ENCODE results near the gene PITPNM2. TPM values are rescaled to one million over a fixed set of nuclear protein-coding genes. Genes with fewer than 3 reads are reported as not detected.

Gene PITPNM2
- polyA plus RNA-seq, 1 donor from 2014 or later, result 0.82 TPM

- no peaks in the 10 kb centered on the region for H3K9me3 ChIP-seq (ENCODE audit: low read length)
- H3K9ac ChIP-seq (ENCODE audit: low read length), result no peak overlapping the region
- peak overlapping the region; percentile 49 for H3K27ac ChIP-seq (ENCODE audit: low read length)
- H4K20me1 ChIP-seq (ENCODE audit: insufficient read depth), result no peaks in the 10 kb centered on the region
- H3K79me2 ChIP-seq (replicated peaks; ENCODE audit: insufficient read depth, low read length), result no peaks in the 10 kb centered on the region
- no peak for TF ChIP-seq RAD21 (conservative IDR thresholded peaks at IDR 0.05)
- no peaks in the 10 kb centered on the region for H3K36me3 ChIP-seq (ENCODE audit: insufficient read depth, low read length)
- no peaks in the 10 kb centered on the region for H3K27me3 ChIP-seq (ENCODE audit: insufficient read depth, low read depth, low read length)
- H3K9me2 ChIP-seq (ENCODE audit: insufficient read depth, low read length), result no peaks in the 10 kb centered on the region
- H3K4me2 ChIP-seq (ENCODE audit: low read length), result no peak overlapping the region
- no peak overlapping the region for H3K4me3 ChIP-seq (ENCODE audit: low read length)
- H3F3A ChIP-seq (ENCODE audit: insufficient read depth, low read length, poor library complexity, severe bottlenecking), result no peaks in the 10 kb centered on the region
- H2AFZ ChIP-seq (ENCODE audit: low read depth, low read length), result no peak overlapping the region
Measured at GRCh38 chr12:123102781-123103503, 47.9 kb downstream of the PITPNM2 start.

GRCh38 chr12:123102366-123102765, 48.5 kb downstream of the PITPNM2 start:
- Histone ChIP-seq H3K4me3 (ENCODE audit: low read length) (no peak overlapping the region), H3K27ac (ENCODE audit: low read length) (peak overlapping the region; percentile 49), H3K79me2 (replicated peaks; ENCODE audit: insufficient read depth, low read length) (no peaks in the 10 kb centered on the region), H2AFZ (ENCODE audit: low read depth, low read length) (no peak overlapping the region), H3K4me2 (ENCODE audit: low read length) (no peak overlapping the region), H3K9ac (ENCODE audit: low read length) (no peak overlapping the region), H3K9me3 (ENCODE audit: low read length) (no peaks in the 10 kb centered on the region), H3K27me3 (ENCODE audit: insufficient read depth, low read depth, low read length) (no peaks in the 10 kb centered on the region), H3F3A (ENCODE audit: insufficient read depth, low read length, poor library complexity, severe bottlenecking) (no peaks in the 10 kb centered on the region), H3K9me2 (ENCODE audit: insufficient read depth, low read length) (no peaks in the 10 kb centered on the region), H3K36me3 (ENCODE audit: insufficient read depth, low read length) (no peaks in the 10 kb centered on the region), H4K20me1 (ENCODE audit: insufficient read depth) (no peaks in the 10 kb centered on the region)
- no peak for TF ChIP-seq TAF1 (IDR thresholded peaks at IDR 0.05; ENCODE audit: low read depth)
- no peak for TF ChIP-seq CTCF (IDR thresholded peaks at IDR 0.05; ENCODE audit: poor library complexity, severe bottlenecking)
- peak; percentile 1 for TF ChIP-seq MXI1 (conservative IDR thresholded peaks at IDR 0.05; ENCODE audit: poor library complexity, severe bottlenecking)

- H3F3A ChIP-seq (ENCODE audit: insufficient read depth, low read length, poor library complexity, severe bottlenecking), result no peaks in the 10 kb centered on the region
- no peaks in the 10 kb centered on the region for H3K79me2 ChIP-seq (replicated peaks; ENCODE audit: insufficient read depth, low read length)
- H3K9me2 ChIP-seq (ENCODE audit: insufficient read depth, low read length), result no peaks in the 10 kb centered on the region
- H3K27ac ChIP-seq (ENCODE audit: low read length), result no peak overlapping the region
- H3K9me3 ChIP-seq (ENCODE audit: low read length), result no peaks in the 10 kb centered on the region
- no peak for TF ChIP-seq CTCF (IDR thresholded peaks at IDR 0.05; ENCODE audit: poor library complexity, severe bottlenecking)
- TF ChIP-seq POLR2AphosphoS5 (IDR thresholded peaks at IDR 0.05), result no peak
- H3K27me3 ChIP-seq (ENCODE audit: insufficient read depth, low read depth, low read length), result no peaks in the 10 kb centered on the region
- no peak overlapping the region for H2AFZ ChIP-seq (ENCODE audit: low read depth, low read length)
- H3K36me3 ChIP-seq (ENCODE audit: insufficient read depth, low read length), result no peaks in the 10 kb centered on the region
- no peak overlapping the region for H3K4me3 ChIP-seq (ENCODE audit: low read length)
- H3K9ac ChIP-seq (ENCODE audit: low read length), result no peak overlapping the region
- H3K4me2 ChIP-seq (ENCODE audit: low read length), result no peak overlapping the region
- no peaks in the 10 kb centered on the region for H4K20me1 ChIP-seq (ENCODE audit: insufficient read depth)
Measured at GRCh38 chr12:123101526-123101925, 49.4 kb downstream of the PITPNM2 start.

Other genes with a start within 250 kb of the PITPNM2 start
- gene ABCB9, start 184.6 kb downstream of the PITPNM2 start, polyA plus RNA-seq, result 19.5 and 19.7 TPM in 2 replicates
- 27.8 and 43.2 TPM in 2 replicates for gene OGFOD2, start 175.8 kb downstream of the PITPNM2 start, polyA plus RNA-seq
- gene ARL6IP4, start 170.4 kb downstream of the PITPNM2 start, polyA plus RNA-seq, result 173 and 190 TPM in 2 replicates
- 59.1 and 66.8 TPM in 2 replicates for gene MPHOSPH9, start 82.1 kb upstream of the PITPNM2 start, polyA plus RNA-seq
- 24.1 and 30.0 TPM in 2 replicates for gene MTRFR, start 82.3 kb upstream of the PITPNM2 start, polyA plus RNA-seq
- 97.6 and 101 TPM in 2 replicates for gene CDK2AP1, start 120.8 kb upstream of the PITPNM2 start, polyA plus RNA-seq
- gene SBNO1, start 213.8 kb upstream of the PITPNM2 start, polyA plus RNA-seq, result 17.9 and 18.5 TPM in 2 replicates
- gene KMT5A, start 233.0 kb upstream of the PITPNM2 start, polyA plus RNA-seq, result 28.9 and 40.0 TPM in 2 replicates